ENCODE measurements around the gene NT5C3A. TPM values are rescaled to one million over a fixed set of nuclear protein-coding genes. Genes with fewer than 3 reads are reported as not detected.
"Not testable (repeated sequence)": the region's sequence is repeated elsewhere in the genome, so short reads cannot be mapped to it uniquely, and the experiment has no call there.

The NT5C3A gene
- total RNA-seq = 10 to 100 TPM; 31.8 to 35.9 TPM

DNA sequence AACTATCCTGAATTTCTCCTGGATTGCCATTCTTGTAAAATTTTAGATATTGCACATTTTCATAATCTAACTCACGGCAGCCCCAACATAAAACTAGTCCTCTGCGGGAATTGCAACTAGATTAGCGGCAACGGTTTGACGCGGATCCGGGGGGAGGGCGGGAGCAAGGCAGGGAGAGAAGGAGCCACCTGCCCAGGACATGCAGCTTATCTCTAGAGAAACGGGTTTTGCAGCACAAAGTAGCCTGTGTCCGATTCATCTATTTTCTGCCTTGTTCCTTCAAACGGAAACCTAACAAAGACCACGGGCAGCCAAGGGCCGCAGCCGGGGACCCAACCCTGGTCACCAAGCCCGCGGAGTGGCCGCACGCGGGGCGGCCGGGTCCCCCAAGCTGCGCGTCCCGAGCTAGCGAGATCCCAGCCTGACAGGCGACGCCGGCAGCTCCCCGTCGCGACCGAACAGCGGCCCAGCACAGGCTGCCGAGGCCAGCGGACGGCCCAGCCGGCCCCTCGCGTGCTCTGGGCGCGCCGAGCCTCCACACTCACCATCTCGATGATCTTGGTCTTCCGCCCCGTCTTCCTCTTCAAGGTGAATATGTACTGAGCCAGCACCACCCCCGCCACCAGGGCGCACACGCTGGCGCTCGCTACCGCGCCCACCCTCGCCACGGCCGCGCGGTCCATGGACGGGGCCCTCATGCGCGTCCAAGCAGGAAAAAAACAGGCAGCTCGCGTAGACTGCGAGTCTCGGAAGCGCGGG is at the start of gene NT5C3A:
Gene NT5C3A, minus strand, starts transcription at position 754 of the 759 bp plus-strand sequence. Its CDS starts 71 bp downstream, at position 683.
- Mint-ChIP-seq H3K4me3 (peak within 1 kb of the TSS; percentile 98), H3K4me1 (ENCODE audit: low read depth in 2 of 2) (peaks cover 21 to 28% of the 10 kb centered on the region in 2 donors), H3K27ac (peak within 1 kb of the TSS; percentile 87 to 96), H3K27me3 (peaks cover 0 to 7% of the 10 kb centered on the region in 2 donors), H3K36me3 (peaks cover 8% of the 10 kb centered on the region), H3K9me3 (no peaks in the 10 kb centered on the region)
- ATAC-seq (no peak), DNase-seq (ENCODE audit: low spot score) (no peak)

DNA sequence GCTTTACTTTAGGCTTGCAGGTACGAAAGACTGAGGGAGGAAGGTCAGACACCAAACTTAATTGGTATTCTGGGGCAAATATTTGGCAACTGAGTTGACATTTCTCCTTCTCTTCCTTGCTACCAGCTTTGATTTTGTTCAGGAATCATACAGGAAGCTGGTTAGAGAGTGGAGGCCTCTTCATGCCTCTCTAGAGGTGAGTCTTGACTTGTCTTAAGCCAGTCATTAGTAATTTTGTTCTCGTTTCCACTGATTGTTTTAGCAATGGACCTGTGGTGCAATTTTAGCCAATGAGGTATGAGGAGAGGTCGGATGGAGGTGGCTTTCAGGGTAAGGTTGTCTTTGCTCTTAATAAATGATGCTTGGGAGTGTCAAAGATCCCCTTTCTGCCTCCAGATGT is 49.0 kb upstream of the NT5C3A start:
- peaks cover 36 to 48% of the 10 kb centered on the region in 2 donors for H3K27me3 Mint-ChIP-seq
- peaks cover 15 to 19% of the 10 kb centered on the region in 2 donors for H3K4me1 Mint-ChIP-seq (ENCODE audit: low read depth in 2 of 2)
- no peaks in the 10 kb centered on the region for H3K9me3 Mint-ChIP-seq
- no peaks in the 10 kb centered on the region for H3K36me3 Mint-ChIP-seq
- no peak overlapping the region for H3K4me3 Mint-ChIP-seq
- ATAC-seq (no peak), DNase-seq (ENCODE audit: low spot score) (no peak)
- H3K27ac Mint-ChIP-seq = no peak overlapping the region

DNA sequence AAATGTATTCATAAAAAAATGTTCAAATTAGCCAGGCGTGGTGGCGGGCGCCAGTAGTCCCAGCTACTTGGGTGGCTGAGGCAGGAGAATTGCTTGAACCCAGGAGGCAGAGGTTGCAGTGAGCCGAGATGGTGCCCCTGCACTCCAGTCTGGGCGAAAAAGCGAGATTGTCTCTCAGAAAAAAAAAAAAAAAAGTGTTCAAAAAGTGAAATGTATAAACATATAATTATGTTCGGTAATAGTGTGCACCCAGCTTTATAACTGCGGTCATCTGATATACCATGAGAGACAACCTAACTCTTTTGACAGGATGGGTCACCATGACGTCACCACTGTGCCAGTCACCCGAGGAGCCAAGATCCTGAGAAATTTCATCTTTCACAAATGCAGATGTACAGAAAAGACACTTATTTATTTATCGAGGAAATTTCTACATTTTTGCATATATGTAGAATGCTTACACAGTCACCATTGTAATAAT is 47.2 kb upstream of the NT5C3A start:
- no peaks in the 10 kb centered on the region for H3K9me3 Mint-ChIP-seq
- H3K36me3 Mint-ChIP-seq = no peaks in the 10 kb centered on the region
- H3K27ac Mint-ChIP-seq = no peak overlapping the region
- H3K4me3 Mint-ChIP-seq = peak overlapping the region; percentile 48
- no peak for DNase-seq (ENCODE audit: low spot score)
- peaks cover 21 to 23% of the 10 kb centered on the region in 2 donors for H3K4me1 Mint-ChIP-seq (ENCODE audit: low read depth in 2 of 2)
- ATAC-seq = no peak
- H3K27me3 Mint-ChIP-seq = peaks cover 25 to 33% of the 10 kb centered on the region in 2 donors

DNA sequence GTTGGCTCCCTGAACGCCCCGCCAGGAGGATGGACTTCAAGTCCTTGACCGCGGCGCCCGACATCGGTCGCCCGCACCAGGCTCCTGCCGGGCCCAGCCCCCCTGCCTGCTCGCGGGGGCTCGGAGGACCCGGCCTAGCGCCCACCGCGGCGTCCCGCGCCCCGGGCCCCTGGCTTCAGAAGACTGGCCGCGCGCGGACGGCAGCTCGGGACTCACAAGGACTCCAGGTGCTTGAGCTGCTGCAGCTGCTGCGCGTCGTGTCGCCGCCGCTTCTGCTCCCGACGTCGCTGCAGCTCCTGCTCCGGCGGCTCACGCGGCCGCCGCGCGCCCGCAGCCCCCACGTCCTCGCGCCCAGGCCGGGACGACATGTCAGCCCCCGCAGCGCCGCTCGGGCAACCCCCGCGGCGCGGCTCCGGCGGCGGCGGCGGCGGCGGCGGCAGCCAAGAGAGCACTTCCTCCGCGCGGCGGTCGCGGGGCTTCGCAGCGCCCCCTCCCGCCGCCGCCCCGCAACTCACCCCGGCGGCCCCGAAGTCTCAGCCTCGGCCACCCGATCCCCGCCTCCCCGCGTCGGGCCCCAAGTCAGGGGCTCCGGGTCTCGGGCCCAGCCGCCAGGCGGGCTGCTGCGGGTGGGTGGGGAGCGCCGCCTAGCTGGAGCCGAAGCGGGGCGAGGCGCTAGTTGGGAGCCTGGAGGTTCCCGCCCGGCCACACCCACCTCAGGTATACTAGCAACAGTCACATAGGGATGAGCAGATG is 46.6 kb upstream of the NT5C3A start, which contains the start of gene RP9:
Gene RP9, minus strand, starts transcription at position 400 of the 753 bp plus-strand sequence. Its CDS starts 32 bp downstream, at position 368.
- DNase-seq (ENCODE audit: low spot score) (peak; percentile 84), ATAC-seq (peak; percentile 95 to 96)
- Mint-ChIP-seq H3K9me3 (no peaks in the 10 kb centered on the region), H3K27me3 (peaks cover 19 to 27% of the 10 kb centered on the region in 2 donors), H3K27ac (peak within 1 kb of the TSS; percentile 37 to 93), H3K4me1 (ENCODE audit: low read depth in 2 of 2) (peaks cover 22 to 26% of the 10 kb centered on the region in 2 donors), H3K36me3 (no peaks in the 10 kb centered on the region), H3K4me3 (peak within 1 kb of the TSS; percentile 98)

DNA sequence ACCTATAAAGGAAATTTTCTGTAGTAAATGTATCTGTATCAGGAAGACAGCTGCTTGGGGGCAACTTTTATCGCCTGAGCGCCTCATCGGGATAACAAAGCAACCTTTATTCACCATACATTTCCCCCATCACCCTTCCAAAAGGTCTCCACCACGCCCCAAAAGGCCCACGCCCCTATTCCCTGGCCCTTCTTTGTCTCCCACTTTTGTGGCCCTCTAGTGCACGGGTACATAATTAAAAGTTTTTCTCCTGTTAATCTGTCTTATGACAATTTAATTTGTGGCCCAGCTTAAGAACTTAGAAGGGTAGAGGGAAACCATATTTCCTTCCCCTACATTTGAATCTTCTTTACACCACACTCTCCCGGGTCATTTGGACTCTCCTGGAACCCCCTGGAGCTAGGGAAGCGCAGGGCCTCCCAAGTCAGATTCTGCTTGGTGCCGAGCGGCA is 46.0 kb upstream of the NT5C3A start:
- peak overlapping the region; percentile 98 for H3K4me3 Mint-ChIP-seq
- H3K36me3 Mint-ChIP-seq = no peaks in the 10 kb centered on the region
- peak in 1 of 2 donors; percentile 9 for ATAC-seq
- no peaks in the 10 kb centered on the region for H3K9me3 Mint-ChIP-seq
- H3K4me1 Mint-ChIP-seq (ENCODE audit: low read depth in 2 of 2) = peaks cover 22 to 32% of the 10 kb centered on the region in 2 donors
- no peak for DNase-seq (ENCODE audit: low spot score)
- peaks cover 17 to 26% of the 10 kb centered on the region in 2 donors for H3K27me3 Mint-ChIP-seq
- H3K27ac Mint-ChIP-seq = peak overlapping the region; percentile 37 to 93

DNA sequence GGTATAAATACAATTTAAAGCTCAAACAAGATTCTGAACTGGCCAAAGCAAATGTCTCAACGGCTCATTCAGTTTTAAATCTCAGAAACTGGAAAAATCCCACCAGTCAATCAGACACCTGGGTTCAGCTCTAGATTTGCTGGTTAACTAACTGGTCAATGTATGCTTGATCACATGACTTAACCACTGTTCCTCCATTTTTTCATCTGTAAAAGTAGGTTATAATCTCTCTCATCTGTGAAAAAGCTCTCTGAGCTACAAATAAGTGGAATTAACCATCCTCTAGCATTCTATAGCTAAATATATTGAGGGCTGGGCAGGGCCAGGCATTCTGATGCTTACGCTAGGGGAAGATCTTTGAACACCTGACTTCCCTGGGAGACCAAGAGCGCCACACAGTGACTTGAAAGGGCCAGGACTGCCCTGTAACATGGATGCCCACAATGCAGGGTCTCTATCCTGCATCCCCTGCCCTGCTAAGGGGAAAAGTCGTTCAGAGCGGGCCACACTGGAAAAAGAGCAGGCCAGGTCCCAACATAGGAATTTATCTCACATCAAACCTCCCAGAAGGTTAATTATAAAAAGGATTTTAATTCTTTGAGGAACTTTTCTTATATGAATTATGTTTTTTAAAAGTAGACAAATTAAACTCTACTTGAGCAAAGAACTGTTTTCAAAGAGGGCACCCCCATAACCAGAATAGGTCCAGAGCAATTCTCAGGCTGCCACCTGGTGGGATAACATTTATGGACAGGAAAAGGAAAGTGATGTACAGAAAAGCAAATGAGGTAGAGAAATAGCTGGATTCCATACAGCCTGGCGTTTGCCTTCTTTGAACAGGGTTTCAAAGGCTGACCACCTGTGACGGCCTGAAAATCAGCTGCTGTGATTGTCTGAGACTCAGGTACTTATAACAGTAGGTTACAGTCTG is 44.8 kb upstream of the NT5C3A start:
- no peak for DNase-seq (ENCODE audit: low spot score)
- Mint-ChIP-seq H3K9me3 (no peaks in the 10 kb centered on the region), H3K4me3 (peak overlapping the region; percentile 98), H3K36me3 (no peaks in the 10 kb centered on the region), H3K27ac (no peak overlapping the region), H3K27me3 (peaks cover 12 to 19% of the 10 kb centered on the region in 2 donors), H3K4me1 (ENCODE audit: low read depth in 2 of 2) (peaks cover 25 to 34% of the 10 kb centered on the region in 2 donors)
- ATAC-seq = no peak

DNA sequence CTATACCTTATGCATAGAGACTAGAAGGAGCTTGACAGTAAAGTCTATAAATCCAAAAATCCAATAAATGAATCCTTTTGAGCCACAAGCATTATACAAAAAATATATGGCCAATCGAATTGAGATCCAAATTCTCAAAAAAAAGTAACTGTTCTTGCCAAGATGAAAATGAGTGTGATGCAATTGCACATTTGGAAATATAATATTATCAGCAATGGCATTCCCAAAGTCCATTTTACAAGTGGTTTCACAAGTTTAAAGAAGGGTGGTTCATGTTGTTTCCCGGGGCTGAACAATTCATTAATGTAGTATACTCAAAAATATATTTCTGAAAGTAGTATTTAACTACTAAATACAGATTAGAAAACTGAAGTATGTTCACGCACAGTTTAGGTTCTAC is 39.3 kb upstream of the NT5C3A start:
- peaks cover 3% of the 10 kb centered on the region for H3K36me3 Mint-ChIP-seq
- H3K27ac Mint-ChIP-seq = no peak overlapping the region
- DNase-seq (ENCODE audit: low spot score) (no peak), ATAC-seq (no peak)
- no peak overlapping the region for H3K4me3 Mint-ChIP-seq
- no peaks in the 10 kb centered on the region for H3K27me3 Mint-ChIP-seq
- peaks cover 10 to 15% of the 10 kb centered on the region in 2 donors for H3K4me1 Mint-ChIP-seq (ENCODE audit: low read depth in 2 of 2)
- H3K9me3 Mint-ChIP-seq = no peaks in the 10 kb centered on the region

DNA sequence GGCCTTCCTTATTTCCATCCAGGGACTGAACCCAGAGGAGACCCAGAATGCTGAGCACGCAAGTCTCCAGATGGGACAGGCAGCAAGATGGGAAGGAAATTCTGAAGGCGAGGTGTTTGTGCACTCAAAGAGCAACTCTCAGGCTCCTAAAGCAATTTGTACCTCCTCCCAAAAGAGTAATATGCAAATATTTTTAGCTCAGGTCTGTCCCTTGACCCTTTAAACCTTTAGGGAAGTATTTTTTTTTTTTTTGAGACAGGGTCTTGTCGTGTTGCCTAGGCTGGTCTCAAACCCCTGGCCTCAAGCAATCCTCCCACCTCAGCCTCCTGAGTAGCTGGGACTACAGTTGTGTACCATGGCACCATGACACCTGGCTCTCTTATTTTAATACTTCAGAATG is 38.2 kb upstream of the NT5C3A start:
- Mint-ChIP-seq H3K4me1 (ENCODE audit: low read depth in 2 of 2) (peaks cover 6 to 15% of the 10 kb centered on the region in 2 donors), H3K27me3 (no peaks in the 10 kb centered on the region), H3K27ac (no peak overlapping the region), H3K36me3 (peaks cover 14% of the 10 kb centered on the region), H3K4me3 (no peak overlapping the region), H3K9me3 (no peaks in the 10 kb centered on the region)
- ATAC-seq (no peak), DNase-seq (ENCODE audit: low spot score) (no peak)

DNA sequence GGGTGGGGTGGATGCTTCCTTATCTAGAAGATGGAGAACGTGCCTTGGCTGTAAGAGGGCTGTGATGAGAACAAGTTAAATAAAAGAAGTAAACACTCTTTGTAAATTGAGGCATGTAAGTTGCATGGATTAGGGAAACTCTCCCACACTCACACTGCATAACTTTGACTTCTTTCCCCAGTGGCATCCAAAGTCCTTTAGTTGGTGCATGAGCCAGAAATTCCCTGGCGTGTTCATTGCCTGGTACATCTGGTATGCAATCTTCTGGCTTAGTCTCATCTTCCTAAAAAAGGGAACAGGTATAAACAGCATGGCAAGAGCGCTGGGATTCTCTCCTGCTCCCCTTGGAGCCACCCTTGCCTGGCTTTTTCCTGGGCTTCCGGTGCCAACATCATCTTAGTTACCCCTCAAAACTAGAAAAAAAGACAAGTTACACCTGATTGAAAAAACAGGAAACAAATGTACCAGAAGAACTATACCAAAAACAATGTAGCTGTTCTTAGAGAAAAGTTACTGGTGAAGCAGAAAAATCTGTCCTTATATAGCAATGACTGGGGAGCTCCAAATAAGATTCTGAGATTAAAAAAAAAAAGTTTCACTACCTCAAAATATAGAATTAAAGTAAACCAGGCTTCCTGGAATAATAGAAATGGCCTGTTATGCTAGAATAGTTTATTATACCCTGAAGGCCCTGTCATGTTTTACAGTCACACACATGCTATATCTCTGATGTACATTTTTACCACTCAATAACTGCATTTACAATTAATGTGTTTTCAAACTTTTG is 36.8 kb upstream of the NT5C3A start:
- Mint-ChIP-seq H3K27me3 (no peaks in the 10 kb centered on the region), H3K27ac (no peak overlapping the region)

DNA sequence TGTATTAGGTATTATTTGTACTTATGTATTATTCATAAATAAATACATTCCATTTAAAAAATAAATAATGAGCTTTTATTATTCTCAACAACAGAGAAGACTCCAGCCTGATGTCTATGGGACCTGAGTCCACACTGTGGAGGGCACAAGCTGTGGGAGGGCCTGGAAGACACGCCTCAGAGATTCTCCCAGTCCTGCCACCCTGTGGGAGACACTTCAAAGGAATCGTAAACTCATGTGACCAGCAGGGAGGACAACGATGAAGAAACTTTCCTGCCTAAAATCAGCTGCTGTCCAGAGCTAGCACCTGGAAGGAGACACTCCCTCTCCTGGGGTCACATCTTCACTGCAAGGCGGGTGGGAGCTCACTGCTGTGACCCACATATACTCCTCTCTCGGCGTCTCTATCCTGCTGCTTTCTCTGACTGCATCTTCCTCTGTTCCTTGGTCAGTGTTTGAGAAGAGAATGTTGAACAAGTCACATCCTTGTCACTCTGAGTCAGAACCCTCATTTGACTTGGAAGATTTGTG is 32.2 kb upstream of the NT5C3A start:
- H3K4me1 Mint-ChIP-seq (ENCODE audit: low read depth in 2 of 2); DNase-seq (ENCODE audit: low spot score); H3K4me3 Mint-ChIP-seq; H3K27me3 Mint-ChIP-seq; H3K9me3 Mint-ChIP-seq; H3K27ac Mint-ChIP-seq; ATAC-seq: not testable (repeated sequence)
- H3K36me3 Mint-ChIP-seq = peaks cover 30% of the 10 kb centered on the region

More for the DNA sequence above, 36.8 kb upstream of the NT5C3A start:
- ATAC-seq (no peak), DNase-seq (ENCODE audit: low spot score) (no peak)
- Mint-ChIP-seq H3K4me3 (no peak overlapping the region), H3K36me3 (peaks cover 23% of the 10 kb centered on the region), H3K9me3 (no peaks in the 10 kb centered on the region), H3K4me1 (ENCODE audit: low read depth in 2 of 2) (peaks cover 3 to 8% of the 10 kb centered on the region in 2 donors)

DNA sequence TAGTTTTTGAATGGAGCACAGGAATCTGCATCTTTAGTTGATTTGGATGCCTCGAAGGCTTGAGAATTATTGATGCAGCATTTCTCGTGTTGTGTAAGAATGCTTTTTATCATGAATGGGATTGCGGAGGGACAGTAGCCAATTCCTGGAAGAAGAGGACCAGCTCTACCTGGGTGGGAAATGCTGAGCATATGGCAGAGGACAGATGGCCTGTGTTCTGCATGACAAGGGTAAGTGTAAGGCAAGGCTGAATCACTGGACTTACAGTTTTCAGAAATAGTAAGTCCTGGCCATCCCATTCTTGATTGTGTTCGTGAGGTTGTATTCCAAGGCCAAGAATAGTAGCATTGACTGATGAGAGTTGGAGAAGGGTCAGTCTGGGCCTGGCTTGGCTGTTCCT is 30.7 kb upstream of the NT5C3A start:
- Mint-ChIP-seq H3K27me3 (no peaks in the 10 kb centered on the region), H3K4me1 (ENCODE audit: low read depth in 2 of 2) (peaks cover 0 to 2% of the 10 kb centered on the region in 2 donors), H3K27ac (no peak overlapping the region), H3K4me3 (no peak overlapping the region), H3K36me3 (peaks cover 30% of the 10 kb centered on the region), H3K9me3 (no peaks in the 10 kb centered on the region)
- ATAC-seq (no peak), DNase-seq (ENCODE audit: low spot score) (no peak)

DNA sequence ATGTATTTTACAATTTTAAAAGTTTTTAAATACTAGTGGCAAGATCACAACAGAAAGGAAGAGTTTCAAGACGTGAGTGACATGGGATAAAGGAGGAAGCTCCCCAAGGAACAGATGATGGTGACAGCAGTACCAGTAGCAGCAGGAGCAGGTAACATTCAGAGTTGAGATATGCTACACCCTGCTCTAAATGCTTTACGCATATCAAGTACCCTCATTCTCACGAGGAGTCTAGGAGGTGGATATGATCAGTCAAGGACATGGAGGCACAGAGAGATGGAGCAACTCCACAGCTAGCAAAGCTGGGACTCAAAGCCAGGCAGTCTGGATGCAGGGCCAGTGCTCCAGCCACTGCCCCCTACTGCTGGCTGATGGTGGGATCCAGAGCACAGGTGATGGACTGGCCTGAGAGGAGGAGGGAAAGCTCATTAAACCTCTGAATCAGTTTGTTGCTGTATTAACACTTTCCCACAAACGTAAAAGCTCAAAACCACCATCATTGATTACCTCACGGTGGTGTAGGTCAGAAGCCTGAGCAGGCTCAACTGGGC is 29.1 kb upstream of the NT5C3A start:
- DNase-seq (ENCODE audit: low spot score) (no peak), ATAC-seq (peak in 1 of 2 donors; percentile 31)
- no peak overlapping the region for H3K27ac Mint-ChIP-seq
- H3K4me3 Mint-ChIP-seq = no peak overlapping the region
- H3K27me3 Mint-ChIP-seq = peaks cover 0 to 3% of the 10 kb centered on the region in 2 donors
- H3K9me3 Mint-ChIP-seq = no peaks in the 10 kb centered on the region
- peaks cover 25% of the 10 kb centered on the region for H3K36me3 Mint-ChIP-seq
- peaks cover 0 to 2% of the 10 kb centered on the region in 2 donors for H3K4me1 Mint-ChIP-seq (ENCODE audit: low read depth in 2 of 2)
